Measurements from ENCODE around the gene TAF7. TPM values are rescaled to one million over a fixed set of nuclear protein-coding genes. Genes with fewer than 3 reads are reported as not detected.
A peak's percentile ranks its signal among the peaks of the same experiment; 100 is the strongest.
"Not testable (repeated sequence)": the region's sequence is repeated elsewhere in the genome, so short reads cannot be mapped to it uniquely, and the experiment has no call there.

The TAF7 gene
- total and polyA plus RNA-seq, 8 donors: 22.0 to 89.8 (median 40.0) TPM

GRCh38 chr5:141319699-141320098 is 885 bp downstream of the TAF7 start:
- H3K36me3 ChIP-seq: peaks cover 14 to 52% (median 48%) of the 10 kb centered on the region in 4 donors
- H3K27ac ChIP-seq: peak overlapping the region in 2 of 5 donors; percentile 92 to 95
- WGBS, 5 donors: 70 to 79% (median 76%) methylated on average over 5 of the region's 5 CpGs
- TF ChIP-seq POLR2A (IDR thresholded peaks at IDR 0.05) (no peak), POLR2AphosphoS5 (IDR thresholded peaks at IDR 0.05) (no peak), CTCF (IDR thresholded peaks at IDR 0.05) (no peak), EP300 (IDR thresholded peaks at IDR 0.05) (no peak)
- peaks cover 59 to 91% (median 75%) of the 10 kb centered on the region in 4 donors for H3K9me3 ChIP-seq
- intact Hi-C loops (cut with DNase I; ENCODE audit: low total_unique reads): loop anchor here (10.0 kb wide), 1 partner anchor 215 kb away; no protein-coding TSS in a partner anchor
- no peaks in the 10 kb centered on the region for H3K27me3 ChIP-seq
- peaks cover 0 to 12% (median 8%) of the 10 kb centered on the region in 4 donors for H3K4me1 ChIP-seq
- DNase-seq: no peak
- peak overlapping the region; percentile 63 to 82 (median 72) for H3K4me3 ChIP-seq

GRCh38 chr5:141319202-141319601 is 1.4 kb downstream of the TAF7 start:
- no peak for DNase-seq
- H3K27ac ChIP-seq: no peak overlapping the region
- H3K4me3 ChIP-seq: peak overlapping the region in 2 of 4 donors; percentile 63 to 67
- WGBS, 5 donors: 97 to 99% (median 98%) methylated on average over 6 of the region's 6 CpGs
- intact Hi-C loops (cut with DNase I; ENCODE audit: low total_unique reads): no loop called here
- H3K27me3 ChIP-seq: no peaks in the 10 kb centered on the region
- peaks cover 0 to 12% (median 8%) of the 10 kb centered on the region in 4 donors for H3K4me1 ChIP-seq
- H3K9me3 ChIP-seq: peaks cover 59 to 93% (median 78%) of the 10 kb centered on the region in 4 donors
- no peak for TF ChIP-seq EP300 (IDR thresholded peaks at IDR 0.05)
- TF ChIP-seq POLR2AphosphoS5 (IDR thresholded peaks at IDR 0.05): no peak
- TF ChIP-seq POLR2A (IDR thresholded peaks at IDR 0.05): no peak
- TF ChIP-seq CTCF (IDR thresholded peaks at IDR 0.05): no peak
- peaks cover 14 to 56% (median 48%) of the 10 kb centered on the region in 4 donors for H3K36me3 ChIP-seq

- WGBS, 5 donors: 85 to 93% (median 89%) methylated on average over 4 of the region's 4 CpGs
- H3K27me3 ChIP-seq; DNase-seq; intact Hi-C loops (cut with DNase I; ENCODE audit: low total_unique reads); H3K4me3 ChIP-seq; H3K27ac ChIP-seq: not testable (repeated sequence)
- H3K9me3 ChIP-seq: peaks cover 75 to 93% (median 85%) of the 10 kb centered on the region in 4 donors
- peaks cover 0 to 12% (median 8%) of the 10 kb centered on the region in 4 donors for H3K4me1 ChIP-seq
- peaks cover 14 to 78% (median 54%) of the 10 kb centered on the region in 4 donors for H3K36me3 ChIP-seq
Observed at GRCh38 chr5:141316963-141317362, 3.6 kb downstream of the TAF7 start.

- Histone ChIP-seq H3K27ac (no peak overlapping the region), H3K4me3 (no peak overlapping the region), H3K27me3 (no peaks in the 10 kb centered on the region), H3K36me3 (peaks cover 5 to 81% (median 43%) of the 10 kb centered on the region in 4 donors), H3K4me1 (no peaks in the 10 kb centered on the region), H3K9me3 (peaks cover 60 to 100% (median 99%) of the 10 kb centered on the region in 4 donors)
- TF ChIP-seq POLR2A (IDR thresholded peaks at IDR 0.05) (no peak), POLR2AphosphoS5 (IDR thresholded peaks at IDR 0.05) (no peak), CTCF (IDR thresholded peaks at IDR 0.05) (no peak), EP300 (IDR thresholded peaks at IDR 0.05) (no peak)
- intact Hi-C loops (cut with DNase I; ENCODE audit: low total_unique reads): no loop called here
- DNase-seq: no peak
Observed at GRCh38 chr5:141313711-141314110, 6.9 kb downstream of the TAF7 start.

- no peak for DNase-seq
- no peak overlapping the region for H3K27ac ChIP-seq
- WGBS, 5 donors: 97 to 100% (median 100%) methylated on average over 1 of the region's 1 CpG
- H3K36me3 ChIP-seq: peaks cover 0 to 44% (median 4%) of the 10 kb centered on the region in 4 donors
- no peak overlapping the region for H3K4me3 ChIP-seq
- H3K27me3 ChIP-seq: no peaks in the 10 kb centered on the region
- TF ChIP-seq POLR2AphosphoS5 (IDR thresholded peaks at IDR 0.05) (no peak), CTCF (IDR thresholded peaks at IDR 0.05) (no peak), POLR2A (IDR thresholded peaks at IDR 0.05) (no peak)
- peaks cover 46 to 100% (median 97%) of the 10 kb centered on the region in 4 donors for H3K9me3 ChIP-seq
- no peaks in the 10 kb centered on the region for H3K4me1 ChIP-seq
- intact Hi-C loops (cut with DNase I; ENCODE audit: low total_unique reads): no loop called here
Observed at GRCh38 chr5:141306630-141307029, 14.0 kb downstream of the TAF7 start.

All from stomach (tissue), 9 donors.